H1 (cell line): ENCODE results near the gene BTBD7. TPM values are rescaled to one million over a fixed set of nuclear protein-coding genes. Genes with fewer than 3 reads are reported as not detected.

Experiments
- polyA plus RNA-seq, 7 experiments: library from polyadenylated mRNA; depleted of rRNA in 3 of 7; stranded (reverse) in 5 of 7; unstranded in 2 of 7; fragments of >200 nt in 5 of 7; fragments of 200-250 nt in 2 of 7; gene quantifications; 1 replicate in 5 of 7; 2 replicates in 1 of 7; 4 replicates in 1 of 7; pipeline versions ENCODE4 v1.2.1 to v1.2.3, GENCODE V29; 2011 to 2013; ENCODE audit warnings: missing spikeins in 2 of 7, mixed read lengths in 2 of 7
- total RNA-seq: library from RNA; stranded (reverse); fragmentation: NEBNext Ultra II Directional; extraction: Animal tissue kit (Norgen Biotek cat#: 25700); gene quantifications from 2 replicates; pipeline ENCODE4 v1.2.1, GENCODE V29; 2021
- TF ChIP-seq, protein P1 (sequence below): fragments of 300-600 bp; sonication (generic); IDR thresholded peaks from 2 replicates; pipeline ENCODE4 v1.7.1; 2012; ENCODE audit warnings: low read length, moderate library complexity, mild to moderate bottlenecking, inconsistent platforms; ENCODE audit not compliant: insufficient replicate concordance

BTBD7 gene
- total and polyA plus RNA-seq, 2 of the 8 experiments (the other 6 are each of a cell fraction or from before 2014, with no cell fraction given) = 12.1 to 46.1 TPM

DNA sequence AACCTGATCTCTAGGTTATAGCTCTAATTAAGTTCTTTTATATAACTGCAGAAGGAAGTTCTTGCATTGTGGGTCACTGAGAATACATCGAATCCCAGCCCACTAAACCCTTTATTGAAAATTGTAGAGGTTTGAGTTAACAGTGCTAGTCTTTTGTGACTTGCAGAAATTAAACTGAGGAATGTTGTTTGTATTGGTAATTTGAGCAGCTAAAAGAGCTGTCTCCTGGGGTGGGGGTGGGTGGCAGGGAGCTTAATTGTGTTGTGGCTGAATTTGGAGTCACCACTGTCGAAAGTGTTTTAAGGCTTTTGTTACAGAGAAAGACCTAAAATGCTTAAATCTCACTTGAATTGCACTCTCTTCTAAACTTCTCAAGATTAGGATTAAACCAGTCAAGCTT lies 11.0 kb upstream of the BTBD7 start (continued):
- TF ChIP-seq, protein P1, sequence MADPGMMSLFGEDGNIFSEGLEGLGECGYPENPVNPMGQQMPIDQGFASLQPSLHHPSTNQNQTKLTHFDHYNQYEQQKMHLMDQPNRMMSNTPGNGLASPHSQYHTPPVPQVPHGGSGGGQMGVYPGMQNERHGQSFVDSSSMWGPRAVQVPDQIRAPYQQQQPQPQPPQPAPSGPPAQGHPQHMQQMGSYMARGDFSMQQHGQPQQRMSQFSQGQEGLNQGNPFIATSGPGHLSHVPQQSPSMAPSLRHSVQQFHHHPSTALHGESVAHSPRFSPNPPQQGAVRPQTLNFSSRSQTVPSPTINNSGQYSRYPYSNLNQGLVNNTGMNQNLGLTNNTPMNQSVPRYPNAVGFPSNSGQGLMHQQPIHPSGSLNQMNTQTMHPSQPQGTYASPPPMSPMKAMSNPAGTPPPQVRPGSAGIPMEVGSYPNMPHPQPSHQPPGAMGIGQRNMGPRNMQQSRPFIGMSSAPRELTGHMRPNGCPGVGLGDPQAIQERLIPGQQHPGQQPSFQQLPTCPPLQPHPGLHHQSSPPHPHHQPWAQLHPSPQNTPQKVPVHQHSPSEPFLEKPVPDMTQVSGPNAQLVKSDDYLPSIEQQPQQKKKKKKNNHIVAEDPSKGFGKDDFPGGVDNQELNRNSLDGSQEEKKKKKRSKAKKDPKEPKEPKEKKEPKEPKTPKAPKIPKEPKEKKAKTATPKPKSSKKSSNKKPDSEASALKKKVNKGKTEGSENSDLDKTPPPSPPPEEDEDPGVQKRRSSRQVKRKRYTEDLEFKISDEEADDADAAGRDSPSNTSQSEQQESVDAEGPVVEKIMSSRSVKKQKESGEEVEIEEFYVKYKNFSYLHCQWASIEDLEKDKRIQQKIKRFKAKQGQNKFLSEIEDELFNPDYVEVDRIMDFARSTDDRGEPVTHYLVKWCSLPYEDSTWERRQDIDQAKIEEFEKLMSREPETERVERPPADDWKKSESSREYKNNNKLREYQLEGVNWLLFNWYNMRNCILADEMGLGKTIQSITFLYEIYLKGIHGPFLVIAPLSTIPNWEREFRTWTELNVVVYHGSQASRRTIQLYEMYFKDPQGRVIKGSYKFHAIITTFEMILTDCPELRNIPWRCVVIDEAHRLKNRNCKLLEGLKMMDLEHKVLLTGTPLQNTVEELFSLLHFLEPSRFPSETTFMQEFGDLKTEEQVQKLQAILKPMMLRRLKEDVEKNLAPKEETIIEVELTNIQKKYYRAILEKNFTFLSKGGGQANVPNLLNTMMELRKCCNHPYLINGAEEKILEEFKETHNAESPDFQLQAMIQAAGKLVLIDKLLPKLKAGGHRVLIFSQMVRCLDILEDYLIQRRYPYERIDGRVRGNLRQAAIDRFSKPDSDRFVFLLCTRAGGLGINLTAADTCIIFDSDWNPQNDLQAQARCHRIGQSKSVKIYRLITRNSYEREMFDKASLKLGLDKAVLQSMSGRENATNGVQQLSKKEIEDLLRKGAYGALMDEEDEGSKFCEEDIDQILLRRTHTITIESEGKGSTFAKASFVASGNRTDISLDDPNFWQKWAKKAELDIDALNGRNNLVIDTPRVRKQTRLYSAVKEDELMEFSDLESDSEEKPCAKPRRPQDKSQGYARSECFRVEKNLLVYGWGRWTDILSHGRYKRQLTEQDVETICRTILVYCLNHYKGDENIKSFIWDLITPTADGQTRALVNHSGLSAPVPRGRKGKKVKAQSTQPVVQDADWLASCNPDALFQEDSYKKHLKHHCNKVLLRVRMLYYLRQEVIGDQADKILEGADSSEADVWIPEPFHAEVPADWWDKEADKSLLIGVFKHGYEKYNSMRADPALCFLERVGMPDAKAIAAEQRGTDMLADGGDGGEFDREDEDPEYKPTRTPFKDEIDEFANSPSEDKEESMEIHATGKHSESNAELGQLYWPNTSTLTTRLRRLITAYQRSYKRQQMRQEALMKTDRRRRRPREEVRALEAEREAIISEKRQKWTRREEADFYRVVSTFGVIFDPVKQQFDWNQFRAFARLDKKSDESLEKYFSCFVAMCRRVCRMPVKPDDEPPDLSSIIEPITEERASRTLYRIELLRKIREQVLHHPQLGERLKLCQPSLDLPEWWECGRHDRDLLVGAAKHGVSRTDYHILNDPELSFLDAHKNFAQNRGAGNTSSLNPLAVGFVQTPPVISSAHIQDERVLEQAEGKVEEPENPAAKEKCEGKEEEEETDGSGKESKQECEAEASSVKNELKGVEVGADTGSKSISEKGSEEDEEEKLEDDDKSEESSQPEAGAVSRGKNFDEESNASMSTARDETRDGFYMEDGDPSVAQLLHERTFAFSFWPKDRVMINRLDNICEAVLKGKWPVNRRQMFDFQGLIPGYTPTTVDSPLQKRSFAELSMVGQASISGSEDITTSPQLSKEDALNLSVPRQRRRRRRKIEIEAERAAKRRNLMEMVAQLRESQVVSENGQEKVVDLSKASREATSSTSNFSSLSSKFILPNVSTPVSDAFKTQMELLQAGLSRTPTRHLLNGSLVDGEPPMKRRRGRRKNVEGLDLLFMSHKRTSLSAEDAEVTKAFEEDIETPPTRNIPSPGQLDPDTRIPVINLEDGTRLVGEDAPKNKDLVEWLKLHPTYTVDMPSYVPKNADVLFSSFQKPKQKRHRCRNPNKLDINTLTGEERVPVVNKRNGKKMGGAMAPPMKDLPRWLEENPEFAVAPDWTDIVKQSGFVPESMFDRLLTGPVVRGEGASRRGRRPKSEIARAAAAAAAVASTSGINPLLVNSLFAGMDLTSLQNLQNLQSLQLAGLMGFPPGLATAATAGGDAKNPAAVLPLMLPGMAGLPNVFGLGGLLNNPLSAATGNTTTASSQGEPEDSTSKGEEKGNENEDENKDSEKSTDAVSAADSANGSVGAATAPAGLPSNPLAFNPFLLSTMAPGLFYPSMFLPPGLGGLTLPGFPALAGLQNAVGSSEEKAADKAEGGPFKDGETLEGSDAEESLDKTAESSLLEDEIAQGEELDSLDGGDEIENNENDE = peak; percentile 93
